ENCODE data around the gene LARGE2. TPM values are rescaled to one million over a fixed set of nuclear protein-coding genes. Genes with fewer than 3 reads are reported as not detected.

LARGE2 gene
- total RNA-seq, 1 donor from 2014 or later: 6.0 TPM

GRCh38 chr11:45886816-45887520 lies 35.5 kb upstream of the LARGE2 start:
- intact Hi-C loops (cut with DNase I): no loop called here
- H3K36me3 ChIP-seq: no peaks in the 10 kb centered on the region
- DNase-seq: no peak
- no peaks in the 10 kb centered on the region for H3K9me3 ChIP-seq
- H3K4me1 ChIP-seq: peaks cover 4% of the 10 kb centered on the region
- no peaks in the 10 kb centered on the region for H3K27me3 ChIP-seq
- no peak overlapping the region for H3K4me3 ChIP-seq
- ATAC-seq: no peak
- no peak for TF ChIP-seq CTCF (IDR thresholded peaks at IDR 0.05)
- no peak overlapping the region for H3K27ac ChIP-seq

GRCh38 chr11:45887587-45887986 lies 34.9 kb upstream of the LARGE2 start:
- Histone ChIP-seq H3K27me3 (no peaks in the 10 kb centered on the region), H3K36me3 (no peaks in the 10 kb centered on the region), H3K27ac (no peak overlapping the region), H3K4me1 (peaks cover 4% of the 10 kb centered on the region), H3K4me3 (no peak overlapping the region), H3K9me3 (no peaks in the 10 kb centered on the region)
- TF ChIP-seq CTCF (IDR thresholded peaks at IDR 0.05): no peak
- intact Hi-C loops (cut with DNase I): no loop called here
- DNase-seq: no peak
- ATAC-seq: no peak

GRCh38 chr11:45889555-45889954 lies 32.9 kb upstream of the LARGE2 start:
- Histone ChIP-seq H3K36me3 (no peaks in the 10 kb centered on the region), H3K27me3 (no peaks in the 10 kb centered on the region), H3K27ac (no peak overlapping the region), H3K4me1 (peaks cover 4% of the 10 kb centered on the region), H3K9me3 (no peaks in the 10 kb centered on the region), H3K4me3 (no peak overlapping the region)
- ATAC-seq (no peak), DNase-seq (no peak)
- intact Hi-C loops (cut with DNase I): no loop called here
- TF ChIP-seq CTCF (IDR thresholded peaks at IDR 0.05): no peak

- H3K27ac ChIP-seq: no peak overlapping the region
- no peaks in the 10 kb centered on the region for H3K9me3 ChIP-seq
- no peak for TF ChIP-seq CTCF (IDR thresholded peaks at IDR 0.05)
- no peaks in the 10 kb centered on the region for H3K27me3 ChIP-seq
- intact Hi-C loops (cut with DNase I): no loop called here
- H3K4me1 ChIP-seq: peaks cover 4% of the 10 kb centered on the region
- ATAC-seq: no peak
- no peaks in the 10 kb centered on the region for H3K36me3 ChIP-seq
- no peak overlapping the region for H3K4me3 ChIP-seq
- DNase-seq: no peak
Measured at GRCh38 chr11:45889966-45890365, 32.5 kb upstream of the LARGE2 start.

GRCh38 chr11:45890886-45891550 lies 31.4 kb upstream of the LARGE2 start:
- peaks cover under 1% of the 10 kb centered on the region for H3K4me1 ChIP-seq
- H3K4me3 ChIP-seq: no peak overlapping the region
- ATAC-seq (no peak), DNase-seq (no peak)
- no peak for TF ChIP-seq CTCF (IDR thresholded peaks at IDR 0.05)
- intact Hi-C loops (cut with DNase I): no loop called here
- no peak overlapping the region for H3K27ac ChIP-seq
- H3K36me3 ChIP-seq: no peaks in the 10 kb centered on the region
- H3K27me3 ChIP-seq: no peaks in the 10 kb centered on the region
- no peaks in the 10 kb centered on the region for H3K9me3 ChIP-seq
